NCI-H226 (cell line): ENCODE results near the gene AEBP2.
"Not testable (repeated sequence)": the region's sequence is repeated elsewhere in the genome, so short reads cannot be mapped to it uniquely, and the experiment has no call there.

Experiments used
- DNase-seq: peaks from one replicate; pipeline ENCODE4 v3.0.0-alpha.2; 2015

Gene AEBP2

GRCh38 chr12:19439059-19440018 lies at the start of gene AEBP2:
AEBP2 (plus strand) TSS chr12:19439492; CDS start chr12:19439700, 208 bp downstream.
- peak; percentile 93 for DNase-seq

GRCh38 chr12:19390051-19390598 lies 49.2 kb upstream of the AEBP2 start:
- no peak for DNase-seq

- not testable (repeated sequence) for DNase-seq
Observed at GRCh38 chr12:19392644-19393043, 46.6 kb upstream of the AEBP2 start.

- no peak for DNase-seq
Observed at GRCh38 chr12:19394385-19394784, 44.9 kb upstream of the AEBP2 start.

GRCh38 chr12:19397534-19397933 lies 41.8 kb upstream of the AEBP2 start:
- DNase-seq, result peak; percentile 86

- no peak for DNase-seq
Observed at GRCh38 chr12:19398376-19399363, 40.6 kb upstream of the AEBP2 start.

GRCh38 chr12:19400649-19401285 lies 38.5 kb upstream of the AEBP2 start:
- DNase-seq, result not testable (repeated sequence)

GRCh38 chr12:19402211-19402610 lies 37.1 kb upstream of the AEBP2 start:
- DNase-seq, result no peak

GRCh38 chr12:19402743-19403431 lies 36.4 kb upstream of the AEBP2 start:
- no peak for DNase-seq

- no peak for DNase-seq
Observed at GRCh38 chr12:19404242-19404880, 34.9 kb upstream of the AEBP2 start.

GRCh38 chr12:19409376-19409775 lies 29.9 kb upstream of the AEBP2 start:
- no peak for DNase-seq

- DNase-seq, result no peak
Observed at GRCh38 chr12:19410211-19410610, 29.1 kb upstream of the AEBP2 start.

- DNase-seq, result no peak
Observed at GRCh38 chr12:19410629-19411185, 28.6 kb upstream of the AEBP2 start.

- DNase-seq, result no peak
Observed at GRCh38 chr12:19411234-19412204, 27.8 kb upstream of the AEBP2 start.

- DNase-seq, result no peak
Observed at GRCh38 chr12:19412844-19413243, 26.4 kb upstream of the AEBP2 start.

- DNase-seq, result not testable (repeated sequence)
Observed at GRCh38 chr12:19413582-19413981, 25.7 kb upstream of the AEBP2 start.

- no peak for DNase-seq
Observed at GRCh38 chr12:19415563-19415962, 23.7 kb upstream of the AEBP2 start.

GRCh38 chr12:19419086-19419485 lies 20.2 kb upstream of the AEBP2 start:
- no peak for DNase-seq

- no peak for DNase-seq
Observed at GRCh38 chr12:19421503-19422282, 17.6 kb upstream of the AEBP2 start.
